Measurements from ENCODE around the gene SLMAP.

GRCh38 chr3:57949785-57950615 lies 193.9 kb downstream of the SLMAP start:
- TF ChIP-seq FOXP1 (CRISPR knock-in tag; IDR thresholded peaks at IDR 0.05; ENCODE audit: borderline replicate concordance) (no peak), ZBTB21 (CRISPR knock-in tag; IDR thresholded peaks at IDR 0.05; ENCODE audit: borderline replicate concordance) (no peak), CTCF (IDR thresholded peaks at IDR 0.05) (no peak), CREB1 (CRISPR knock-in tag; IDR thresholded peaks at IDR 0.05) (no peak), ZNF425 (CRISPR knock-in tag; conservative IDR thresholded peaks at IDR 0.05) (no peak), ATF3 (CRISPR knock-in tag; conservative IDR thresholded peaks at IDR 0.05) (no peak), ZNF317 (CRISPR knock-in tag; IDR thresholded peaks at IDR 0.05; ENCODE audit: borderline replicate concordance, low read depth) (no peak), TP53 (CRISPR knock-in tag; IDR thresholded peaks at IDR 0.05) (no peak), RELA (CRISPR knock-in tag; IDR thresholded peaks at IDR 0.05; ENCODE audit: borderline replicate concordance) (no peak), ZSCAN18 (CRISPR knock-in tag; IDR thresholded peaks at IDR 0.05) (no peak)

All from WTC11 (cell line).